Endothelial cell of umbilical vein (primary cell): Measurements from ENCODE around the gene SH3BP5. TPM values are rescaled to one million over a fixed set of nuclear protein-coding genes. Genes with fewer than 3 reads are reported as not detected.

ENCODE experiments used
- BruUV-seq: library from RNA; stranded (reverse); fragments of 400-500 nt; replicated peaks from 2 replicates; lab custom pipeline; 2021; lab: Mats Ljungman, UMichigan
- CTCF ChIA-PET: fragments of 300-600, 350-600 bp; sonication (Branson Sonifier 250); formaldehyde crosslinking; loops from one replicate; lab custom pipeline; 2021; ENCODE audit warnings: antibody characterized with exemption, inconsistent platforms; lab: Charles Lee
- POLR2A ChIA-PET: fragments of 300-600, 350-600 bp; sonication (Branson Sonifier 250); formaldehyde crosslinking; loops from one replicate; lab custom pipeline; 2021; ENCODE audit warnings: antibody characterized with exemption, inconsistent platforms; lab: Charles Lee
- DNase-seq: peaks from one replicate; pipeline ENCODE4 v3.0.0-alpha.2; 2011; ENCODE audit warnings: low read depth, low spot score
- FAIRE-seq: peaks from 2 replicates; lab custom pipeline; 2011; peaks lifted over from hg19 to GRCh38; lab: Jason Lieb, UNC
- H2AFZ ChIP-seq: 2 replicates; pipeline ENCODE4 v1.6.0; 2012; ENCODE audit warnings: low read depth, low read length, control low read depth, inconsistent platforms
- H3K27ac ChIP-seq: 2 replicates; pipeline ENCODE4 v1.5.1; 2011; ENCODE audit warnings: low read depth, mild to moderate bottlenecking, control low read depth, low read length, moderate library complexity; ENCODE audit not compliant: insufficient read depth
- H3K27me3 ChIP-seq, 2 experiments: 2 replicates each; pipeline versions ENCODE4 v1.6.0 to v1.6.1; 2011; ENCODE audit warnings: low read length in 2 of 2, mixed read lengths in 1 of 2; ENCODE audit not compliant: control insufficient read depth in 2 of 2, insufficient read depth in 2 of 2
- H3K36me3 ChIP-seq, 2 experiments: 2 replicates in 1 of 2; 3 replicates in 1 of 2; pipeline ENCODE4 v1.5.1; 2011; ENCODE audit warnings: low read length in 2 of 2, mild to moderate bottlenecking in 1 of 2, moderate library complexity in 1 of 2; ENCODE audit not compliant: control insufficient read depth in 2 of 2, insufficient read depth in 2 of 2; ENCODE audit errors: extremely low read depth in 1 of 2
- H3K4me1 ChIP-seq: 3 replicates; pipeline ENCODE4 v1.5.1; 2011; ENCODE audit warnings: mild to moderate bottlenecking, low read length; ENCODE audit not compliant: control insufficient read depth, insufficient read depth; ENCODE audit errors: extremely low read depth
- H3K4me2 ChIP-seq: 2 replicates; pipeline ENCODE4 v1.6.1; 2011; ENCODE audit warnings: low read length, control low read depth, mixed read lengths; ENCODE audit not compliant: insufficient read depth
- H3K4me3 ChIP-seq, 3 experiments: fragments of 200-600 bp in 1 of 3; sonication (generic), shearing (Covaris generic) in 1 of 3; replicated peaks in 1 of 3; 2 replicates each; pipeline ENCODE4 v1.5.1; 2011 to 2016; ENCODE audit warnings: control low read depth in 3 of 3, low read length in 3 of 3, mild to moderate bottlenecking in 2 of 3, inconsistent platforms in 1 of 3, low read depth in 1 of 3, moderate library complexity in 1 of 3; ENCODE audit not compliant: insufficient read depth in 1 of 3
- H3K79me2 ChIP-seq: 2 replicates; pipeline ENCODE4 v1.6.0; 2012; ENCODE audit warnings: low read length, inconsistent platforms; ENCODE audit not compliant: control insufficient read depth, insufficient read depth
- H3K9ac ChIP-seq: replicated peaks from 2 replicates; pipeline ENCODE3; 2011; ENCODE audit warnings: low read length, control low read depth; ENCODE audit not compliant: insufficient read depth; ENCODE audit errors: extremely low read depth
- H3K9me1 ChIP-seq: replicated peaks from 3 replicates; pipeline ENCODE4 v1.6.0; 2011; ENCODE audit warnings: mild to moderate bottlenecking, low read length; ENCODE audit not compliant: control insufficient read depth, insufficient read depth; ENCODE audit errors: extremely low read depth
- H3K9me3 ChIP-seq: replicated peaks from 2 replicates; pipeline ENCODE4 v1.5.1; 2012; ENCODE audit warnings: low read length, inconsistent platforms; ENCODE audit not compliant: control insufficient read depth, insufficient read depth
- H4K20me1 ChIP-seq: replicated peaks from 2 replicates; pipeline ENCODE3; 2011; ENCODE audit warnings: mild to moderate bottlenecking, low read length; ENCODE audit not compliant: control insufficient read depth, insufficient read depth; ENCODE audit errors: extremely low read depth
- GATA2 ChIP-seq: IDR thresholded peaks from 2 replicates; pipeline ENCODE4 v1.7.0; 2011; ENCODE audit warnings: low read depth, mild to moderate bottlenecking, moderate library complexity, mixed read lengths, low read length; ENCODE audit not compliant: insufficient read length, insufficient read depth
- JUN ChIP-seq: IDR thresholded peaks from 2 replicates; pipeline ENCODE4 v1.6.1; 2011; ENCODE audit warnings: borderline replicate concordance, low read depth; ENCODE audit not compliant: insufficient read length, insufficient read depth
- MAX ChIP-seq: IDR thresholded peaks from 2 replicates; pipeline ENCODE4 v1.6.1; 2011; ENCODE audit not compliant: insufficient read depth, insufficient read length
- MYC ChIP-seq: IDR thresholded peaks from one replicate; pipeline ENCODE4 v1.6.1; 2011; ENCODE audit warnings: mild to moderate bottlenecking, low read depth, low read length
- dilution Hi-C: fragments of 300-500 bp; cut with MboI; formaldehyde crosslinking; loops from one replicate; pipeline ENCODE4 v1.15.0; 2019; ENCODE audit warnings: low sequenced_read_pairs; ENCODE audit not compliant: extremely low pct_ligation_motif_present
- intact Hi-C: fragments of 100-400 bp; cut with micrococcal nuclease; formaldehyde crosslinking; loops from one replicate; pipeline ENCODE4 v1.10.0; 2022
- polyA plus RNA-seq, 4 experiments: library from polyadenylated mRNA; depleted of rRNA in 3 of 4; stranded (reverse) in 3 of 4; unstranded in 1 of 4; fragments of >200 nt; gene quantifications; 2 replicates each; pipeline versions ENCODE4 v1.2.1 to v1.2.3, GENCODE V29; 2011 to 2012; ENCODE audit warnings: missing spikeins in 1 of 4
- total RNA-seq: library from RNA; stranded (reverse); gene quantifications from 2 replicates; pipeline ENCODE4 v1.2.3, GENCODE V29; 2021

The SH3BP5 gene
- total and polyA plus RNA-seq, 2 donors (not counting 3 experiments of a cell fraction or from before 2014, with no cell fraction given) = 35.3 to 76.3 TPM

GRCh38 chr3:15331606-15332404, 581 bp downstream of the SH3BP5 start:
- peak overlapping the region; percentile 72 for H3K9ac ChIP-seq
- dilution Hi-C loops = no loop called here
- peak overlapping the region; percentile 91 to 93 (median 92) for H3K4me3 ChIP-seq
- intact Hi-C loops = loop anchor here (1.0 kb wide), 2 partner anchors 46 to 64 kb away; no protein-coding TSS in a partner anchor
- peak; percentile 52 for DNase-seq
- H3K9me3 ChIP-seq = no peaks in the 10 kb centered on the region
- no peak for TF ChIP-seq MAX
- no peak for TF ChIP-seq GATA2
- no peak for TF ChIP-seq JUN
- no peaks in the 10 kb centered on the region for H3K36me3 ChIP-seq
- peaks cover 41% of the 10 kb centered on the region for H3K4me1 ChIP-seq
- peak overlapping the region; percentile 61 for H3K27ac ChIP-seq
- H3K4me2 ChIP-seq = peak overlapping the region; percentile 99
- no peak for FAIRE-seq
- H2AFZ ChIP-seq = peak overlapping the region; percentile 75
- no peaks in the 10 kb centered on the region for H3K27me3 ChIP-seq
- ChIA-PET POLR2A (no interaction called here), CTCF (interaction anchor here (0.7 to 7.9 kb wide), 28 partner anchors 8 to 75 kb away, joined by 3 to 185 read pairs (median 6); no protein-coding TSS in a partner anchor)
- no peaks in the 10 kb centered on the region for H3K9me1 ChIP-seq
- H3K79me2 ChIP-seq = peaks cover 43% of the 10 kb centered on the region
- no peaks in the 10 kb centered on the region for H4K20me1 ChIP-seq
- BruUV-seq = no TSS peak

- intact Hi-C loops (no loop called here), dilution Hi-C loops (no loop called here)
- ChIA-PET POLR2A (no interaction called here), CTCF (interaction anchor here (0.7 to 7.9 kb wide), 9 partner anchors 11 to 74 kb away, joined by 3 to 185 read pairs (median 15); no protein-coding TSS in a partner anchor)
- Histone ChIP-seq H3K4me3 (peak overlapping the region; percentile 91 to 93 (median 92)), H3K9me1 (no peaks in the 10 kb centered on the region), H3K79me2 (peaks cover 50% of the 10 kb centered on the region), H3K27ac (peak overlapping the region; percentile 61), H2AFZ (peak overlapping the region; percentile 3), H3K36me3 (peaks cover 2 to 3% of the 10 kb centered on the region in 2 experiments), H3K27me3 (no peaks in the 10 kb centered on the region), H3K4me1 (peaks cover 42% of the 10 kb centered on the region), H3K9ac (peak overlapping the region; percentile 72), H3K4me2 (peak overlapping the region; percentile 99), H4K20me1 (no peaks in the 10 kb centered on the region), H3K9me3 (no peaks in the 10 kb centered on the region)
- TF ChIP-seq MYC (no peak), GATA2 (peak; percentile 34)
- BruUV-seq = no TSS peak
- no peak for FAIRE-seq
- peak; percentile 31 for DNase-seq
These were observed 1.2 kb downstream of the SH3BP5 start for GRCh38 chr3:15331072-15331605.
